ENCODE measurements around the gene HK1.

- no peak for TF ChIP-seq POLR2AphosphoS5 (IDR thresholded peaks at IDR 0.05)
- no peak for TF ChIP-seq CTCF (IDR thresholded peaks at IDR 0.05)
Observed at GRCh38 chr10:69377191-69377590, 98.9 kb downstream of the HK1 start.

All from suprapubic skin (tissue), 3 donors.